GM18499 (cell line): ENCODE measurements around the gene ENTPD1.
"Not testable (repeated sequence)": the region's sequence is repeated elsewhere in the genome, so short reads cannot be mapped to it uniquely, and the experiment has no call there.

Source experiments
- ATAC-seq: cut with Tn5 transposase; IDR thresholded peaks from one replicate; pipeline ENCODE4 v1.9.1; 2021; ENCODE audit warnings: moderate number of reproducible peaks; ENCODE audit not compliant: insufficient read depth, unreplicated experiment

Gene ENTPD1

GRCh38 chr10:95756041-95756761 is at the start of gene ENTPD1:
Gene ENTPD1, plus strand, starts transcription at chr10:95756163. Its CDS starts 77 bp downstream, at chr10:95756240.
- ATAC-seq, result no peak

- ATAC-seq, result no peak
Measured at GRCh38 chr10:95706573-95706972, 49.4 kb upstream of the ENTPD1 start.

GRCh38 chr10:95706990-95707389 is 49.0 kb upstream of the ENTPD1 start:
- ATAC-seq, result no peak

GRCh38 chr10:95711492-95711891 is 44.5 kb upstream of the ENTPD1 start:
- ATAC-seq, result no peak

- no peak for ATAC-seq
Measured at GRCh38 chr10:95716466-95716865, 39.5 kb upstream of the ENTPD1 start.

GRCh38 chr10:95716866-95717265 is 39.1 kb upstream of the ENTPD1 start:
- ATAC-seq, result no peak

- not testable (repeated sequence) for ATAC-seq
Measured at GRCh38 chr10:95720745-95721144, 35.2 kb upstream of the ENTPD1 start.

GRCh38 chr10:95722496-95722895 is 33.5 kb upstream of the ENTPD1 start:
- not testable (repeated sequence) for ATAC-seq

GRCh38 chr10:95728526-95728925 is 27.4 kb upstream of the ENTPD1 start:
- no peak for ATAC-seq

GRCh38 chr10:95729323-95730055 is 26.5 kb upstream of the ENTPD1 start:
- no peak for ATAC-seq

- ATAC-seq, result no peak
Measured at GRCh38 chr10:95730233-95730632, 25.7 kb upstream of the ENTPD1 start.

- ATAC-seq, result not testable (repeated sequence)
Measured at GRCh38 chr10:95732907-95733306, 23.1 kb upstream of the ENTPD1 start.

- no peak for ATAC-seq
Measured at GRCh38 chr10:95739056-95739455, 16.9 kb upstream of the ENTPD1 start.

GRCh38 chr10:95741807-95742467 is 14.0 kb upstream of the ENTPD1 start:
- peak; percentile 61 for ATAC-seq

GRCh38 chr10:95742485-95742884 is 13.5 kb upstream of the ENTPD1 start:
- ATAC-seq, result peak; percentile 3

GRCh38 chr10:95742962-95743535 is 12.9 kb upstream of the ENTPD1 start:
- no peak for ATAC-seq

GRCh38 chr10:95745501-95745900 is 10.5 kb upstream of the ENTPD1 start:
- ATAC-seq, result no peak

- ATAC-seq, result no peak
Measured at GRCh38 chr10:95748349-95748748, 7.6 kb upstream of the ENTPD1 start.

- no peak for ATAC-seq
Measured at GRCh38 chr10:95755511-95756004, 405 bp upstream of the ENTPD1 start.

- no peak for ATAC-seq
Measured at GRCh38 chr10:95756809-95757684, 1.1 kb downstream of the ENTPD1 start.
